ENCODE results near the gene ALKBH5.
A peak's percentile ranks its signal among the peaks of the same experiment; 100 is the strongest.

Gene ALKBH5

GRCh38 chr17:18158022-18158600 lies 25.5 kb upstream of the ALKBH5 start:
- DNase-seq, result peak; percentile 91

- peak; percentile 25 for DNase-seq
Observed at GRCh38 chr17:18159551-18160120, 24.0 kb upstream of the ALKBH5 start.

- no peak for DNase-seq
Observed at GRCh38 chr17:18160128-18160856, 23.3 kb upstream of the ALKBH5 start.

GRCh38 chr17:18161207-18162145 lies 22.2 kb upstream of the ALKBH5 start:
- DNase-seq, result peak; percentile 16

- DNase-seq, result no peak
Observed at GRCh38 chr17:18163547-18163946, 20.1 kb upstream of the ALKBH5 start.

- DNase-seq, result no peak
Observed at GRCh38 chr17:18166894-18167293, 16.7 kb upstream of the ALKBH5 start.

GRCh38 chr17:18167421-18167820 lies 16.2 kb upstream of the ALKBH5 start:
- DNase-seq, result no peak

GRCh38 chr17:18172531-18173278 lies 10.9 kb upstream of the ALKBH5 start:
- DNase-seq, result no peak

GRCh38 chr17:18173740-18174139 lies 9.9 kb upstream of the ALKBH5 start:
- DNase-seq, result no peak

GRCh38 chr17:18176176-18176575 lies 7.5 kb upstream of the ALKBH5 start:
- no peak for DNase-seq

- DNase-seq, result no peak
Observed at GRCh38 chr17:18177133-18177532, 6.5 kb upstream of the ALKBH5 start.

GRCh38 chr17:18177722-18178121 lies 5.9 kb upstream of the ALKBH5 start:
- DNase-seq, result no peak

- DNase-seq, result no peak
Observed at GRCh38 chr17:18179196-18179595, 4.4 kb upstream of the ALKBH5 start.

GRCh38 chr17:18179804-18180203 lies 3.8 kb upstream of the ALKBH5 start:
- DNase-seq, result no peak

- DNase-seq, result peak; percentile 71
Observed at GRCh38 chr17:18181358-18181757, 2.3 kb upstream of the ALKBH5 start.

GRCh38 chr17:18182110-18182977 lies 1.3 kb upstream of the ALKBH5 start:
- peak; percentile 72 for DNase-seq

GRCh38 chr17:18182978-18183333 lies 672 bp upstream of the ALKBH5 start:
- peak; percentile 93 for DNase-seq

GRCh38 chr17:18184143-18185031 lies 759 bp downstream of the ALKBH5 start:
- DNase-seq, result peak; percentile 49

GRCh38 chr17:18185391-18185790 lies 1.8 kb downstream of the ALKBH5 start:
- DNase-seq, result no peak

GRCh38 chr17:18185832-18186626 lies 2.4 kb downstream of the ALKBH5 start:
- no peak for DNase-seq

All from right hindlimb (tissue), 1 donor.